Gastrocnemius medialis (tissue), 4 donors: ENCODE results near the gene ZSWIM2.

ENCODE experiments used
- CTCF ChIP-seq, 5 experiments: fragments of 450-650 bp in 3 of 5; fragments of 200-600 bp in 2 of 5; sonication (generic) in 2 of 5; IDR thresholded peaks in 4 of 5; conservative IDR thresholded peaks in 1 of 5; 1 replicate in 4 of 5; 2 replicates in 1 of 5; pipeline ENCODE4 v1.5.1; 2016 to 2019; ENCODE audit warnings: antibody characterized with exemption in 5 of 5, mild to moderate bottlenecking in 3 of 5, moderate library complexity in 3 of 5
- POLR2A ChIP-seq, 2 donors: fragments of 450-650 bp; IDR thresholded peaks; one replicate each; pipeline ENCODE4 v1.6.1; 2017; ENCODE audit warnings: antibody characterized with exemption in 2 of 2, mild to moderate bottlenecking in 2 of 2, moderate library complexity in 2 of 2

- no peak for TF ChIP-seq CTCF (IDR thresholded peaks at IDR 0.05 in 4 of 5, conservative IDR thresholded peaks at IDR 0.05 in 1 of 5)
- TF ChIP-seq POLR2A (IDR thresholded peaks at IDR 0.05) = no peak
Observed at GRCh38 chr2:186883666-186884065, 34.7 kb upstream of the ZSWIM2 start.
